ENCODE measurements around the gene IL6ST.

DNA sequence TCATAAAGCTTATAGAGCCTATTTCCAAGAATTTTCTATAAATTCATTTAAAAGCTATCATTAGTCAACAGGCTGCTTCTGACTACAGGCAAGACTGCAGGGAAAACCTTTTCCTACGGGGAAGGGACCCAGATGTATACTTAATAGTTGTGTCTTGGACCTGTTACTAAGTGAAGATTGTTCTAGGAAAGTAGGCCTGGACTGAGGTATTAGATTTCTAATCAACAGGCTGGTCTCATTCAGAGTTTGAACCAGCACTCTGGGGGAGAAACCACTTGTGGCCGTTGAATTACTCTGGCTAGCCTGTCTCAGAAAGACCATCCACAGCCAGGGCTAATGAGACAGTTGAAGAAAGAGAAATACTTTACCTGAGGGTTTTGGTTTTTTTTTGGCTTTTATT, 60.0 kb downstream of the IL6ST start:
- TF ChIP-seq, protein P1, sequence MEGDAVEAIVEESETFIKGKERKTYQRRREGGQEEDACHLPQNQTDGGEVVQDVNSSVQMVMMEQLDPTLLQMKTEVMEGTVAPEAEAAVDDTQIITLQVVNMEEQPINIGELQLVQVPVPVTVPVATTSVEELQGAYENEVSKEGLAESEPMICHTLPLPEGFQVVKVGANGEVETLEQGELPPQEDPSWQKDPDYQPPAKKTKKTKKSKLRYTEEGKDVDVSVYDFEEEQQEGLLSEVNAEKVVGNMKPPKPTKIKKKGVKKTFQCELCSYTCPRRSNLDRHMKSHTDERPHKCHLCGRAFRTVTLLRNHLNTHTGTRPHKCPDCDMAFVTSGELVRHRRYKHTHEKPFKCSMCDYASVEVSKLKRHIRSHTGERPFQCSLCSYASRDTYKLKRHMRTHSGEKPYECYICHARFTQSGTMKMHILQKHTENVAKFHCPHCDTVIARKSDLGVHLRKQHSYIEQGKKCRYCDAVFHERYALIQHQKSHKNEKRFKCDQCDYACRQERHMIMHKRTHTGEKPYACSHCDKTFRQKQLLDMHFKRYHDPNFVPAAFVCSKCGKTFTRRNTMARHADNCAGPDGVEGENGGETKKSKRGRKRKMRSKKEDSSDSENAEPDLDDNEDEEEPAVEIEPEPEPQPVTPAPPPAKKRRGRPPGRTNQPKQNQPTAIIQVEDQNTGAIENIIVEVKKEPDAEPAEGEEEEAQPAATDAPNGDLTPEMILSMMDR (conservative IDR thresholded peaks at IDR 0.05; ENCODE audit: low read depth, low read length), result no peak
- TF ChIP-seq EZH2 (IDR thresholded peaks at IDR 0.05; ENCODE audit: borderline replicate concordance, low read depth, low read length, poor library complexity, severe bottlenecking), result no peak

Measured in A673 (cell line).